MM.1S (cell line): ENCODE measurements around the gene PKMYT1.

Experiments used
- CTCF ChIP-seq: fragments of 300-600 bp; sonication (generic); IDR thresholded peaks from 2 replicates; pipeline ENCODE4 v1.5.1; 2016; ENCODE audit warnings: antibody characterized with exemption, low read length, mixed read lengths
- EZH2 ChIP-seq: fragments of 300-600 bp; sonication (generic); optimal IDR thresholded peaks from 2 replicates; pipeline ENCODE3; 2017; ENCODE audit warnings: low read depth, mild to moderate bottlenecking, antibody characterized with exemption, low read length, mixed read lengths
- EZH2phosphoT487 ChIP-seq: fragments of 300-600 bp; sonication (generic); IDR thresholded peaks from 2 replicates; pipeline ENCODE4 v1.6.1; 2018; ENCODE audit warnings: antibody characterized with exemption, low read length

- TF ChIP-seq CTCF: no peak
- TF ChIP-seq EZH2: no peak
- TF ChIP-seq EZH2phosphoT487: no peak
These were observed 5.0 kb downstream of the PKMYT1 start for GRCh38 chr16:2975161-2975795.
